Umbilical cord (tissue), 2 donors: ENCODE measurements around the gene DNM1L. TPM values are rescaled to one million over a fixed set of nuclear protein-coding genes. Genes with fewer than 3 reads are reported as not detected.

Experiments used
- DNase-seq: peaks from one replicate; pipeline ENCODE4 v3.0.0-alpha.2; 2015; ENCODE audit warnings: low spot score
- total RNA-seq: library from RNA; depleted of rRNA; stranded (reverse); fragments of >200 nt; gene quantifications from one replicate; pipeline ENCODE4 v1.2.3, GENCODE V29; 2014; ENCODE audit warnings: low replicate concordance; ENCODE audit not compliant: insufficient read depth

The DNM1L gene
- total RNA-seq, 1 donor from 2014 or later: 68.9 TPM

- peak; percentile 68 for DNase-seq
Measured at GRCh38 chr12:32756476-32757066, 77.5 kb downstream of the DNM1L start.

- DNase-seq: no peak
Measured at GRCh38 chr12:32757157-32757556, 78.1 kb downstream of the DNM1L start.

GRCh38 chr12:32761716-32762115, 82.6 kb downstream of the DNM1L start:
- DNase-seq: no peak

- no peak for DNase-seq
Measured at GRCh38 chr12:32765906-32766305, 86.8 kb downstream of the DNM1L start.

GRCh38 chr12:32768518-32768917, 89.4 kb downstream of the DNM1L start:
- DNase-seq: no peak

GRCh38 chr12:32770141-32770540, 91.0 kb downstream of the DNM1L start:
- DNase-seq: peak; percentile 67

- peak; percentile 69 for DNase-seq
Measured at GRCh38 chr12:32773691-32774090, 94.6 kb downstream of the DNM1L start.

- no peak for DNase-seq
Measured at GRCh38 chr12:32776258-32776657, 97.2 kb downstream of the DNM1L start.

- DNase-seq: no peak
Measured at GRCh38 chr12:32777159-32777558, 98.1 kb downstream of the DNM1L start.

- DNase-seq: peak; percentile 45
Measured at GRCh38 chr12:32777691-32778175, 98.6 kb downstream of the DNM1L start.

- DNase-seq: peak; percentile 46
Measured at GRCh38 chr12:32780071-32780470, 101.0 kb downstream of the DNM1L start.

GRCh38 chr12:32783029-32783428, 103.9 kb downstream of the DNM1L start:
- DNase-seq: peak; percentile 34

GRCh38 chr12:32785557-32785956, 106.5 kb downstream of the DNM1L start:
- DNase-seq: no peak

- peak; percentile 16 for DNase-seq
Measured at GRCh38 chr12:32788405-32788804, 109.3 kb downstream of the DNM1L start.

- peak; percentile 98 for DNase-seq
Measured at GRCh38 chr12:32789446-32789845, 110.3 kb downstream of the DNM1L start.

- DNase-seq: peak; percentile 93
Measured at GRCh38 chr12:32789916-32790315, 110.8 kb downstream of the DNM1L start.

- DNase-seq: no peak
Measured at GRCh38 chr12:32794281-32794680, 115.2 kb downstream of the DNM1L start.

Other genes with a start within 250 kb of the DNM1L start
- 14.9 TPM for gene YARS2, start 76.6 kb downstream of the DNM1L start, total RNA-seq
- gene PKP2, start 217.5 kb downstream of the DNM1L start, total RNA-seq: 45.7 TPM